GM11168 (cell line): ENCODE measurements around the gene NAA11.
"Not testable (repeated sequence)": the region's sequence is repeated elsewhere in the genome, so short reads cannot be mapped to it uniquely, and the experiment has no call there.

Experiments
- in situ Hi-C: fragments of 300-500 bp; cut with MboI; formaldehyde crosslinking; loops from one replicate; pipeline ENCODE4 v1.12.0; 2022; ENCODE audit warnings: low sequenced_read_pairs; ENCODE audit not compliant: unreplicated experiment

Gene NAA11

GRCh38 chr4:79311279-79311678, 14.6 kb downstream of the NAA11 start:
- in situ Hi-C loops: no loop called here

DNA sequence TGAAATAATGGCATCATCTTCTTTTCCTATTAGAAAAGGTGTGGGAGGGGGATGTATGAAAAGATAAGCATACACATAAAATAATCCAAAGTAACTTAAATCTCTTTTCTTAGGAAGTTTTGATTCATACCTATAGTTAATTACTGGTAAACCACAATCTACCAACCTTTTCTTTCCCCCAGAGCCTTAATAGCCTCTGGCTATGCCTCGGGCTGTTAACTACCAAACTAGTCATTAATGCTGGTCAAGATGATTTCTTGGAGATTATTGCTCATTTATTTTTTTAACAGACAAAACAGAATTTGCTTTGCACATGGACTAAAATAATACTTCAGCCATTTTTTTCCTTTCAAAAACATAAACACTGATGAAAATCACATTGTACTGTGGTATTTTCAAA, 16.9 kb downstream of the NAA11 start:
- in situ Hi-C loops: no loop called here

DNA sequence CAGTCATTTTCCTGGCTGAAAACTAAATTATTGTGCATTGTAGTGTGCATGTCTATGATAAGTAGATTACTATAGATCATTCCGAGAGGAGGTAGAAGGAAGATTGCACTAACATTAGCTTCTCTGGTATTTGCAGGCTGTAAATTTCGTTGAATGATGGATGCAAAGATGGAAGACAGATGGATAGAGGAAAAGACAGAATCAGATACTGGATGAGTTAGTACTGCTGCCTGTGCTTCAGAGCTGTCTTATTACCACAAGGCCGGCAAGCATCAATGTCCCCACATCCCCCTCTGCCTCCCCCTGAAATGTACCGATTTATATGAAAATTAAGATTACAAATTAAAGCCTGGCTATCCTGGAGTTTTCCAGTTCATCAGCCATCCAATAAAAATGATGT, 17.7 kb downstream of the NAA11 start:
- in situ Hi-C loops: no loop called here

GRCh38 chr4:79306795-79307194, 19.1 kb downstream of the NAA11 start:
- in situ Hi-C loops: no loop called here

GRCh38 chr4:79300280-79300679, 25.6 kb downstream of the NAA11 start:
- in situ Hi-C loops: no loop called here

- in situ Hi-C loops: no loop called here
These were observed 27.4 kb downstream of the NAA11 start for GRCh38 chr4:79298484-79298883.

- in situ Hi-C loops: no loop called here
These were observed 27.8 kb downstream of the NAA11 start for GRCh38 chr4:79298027-79298426.

DNA sequence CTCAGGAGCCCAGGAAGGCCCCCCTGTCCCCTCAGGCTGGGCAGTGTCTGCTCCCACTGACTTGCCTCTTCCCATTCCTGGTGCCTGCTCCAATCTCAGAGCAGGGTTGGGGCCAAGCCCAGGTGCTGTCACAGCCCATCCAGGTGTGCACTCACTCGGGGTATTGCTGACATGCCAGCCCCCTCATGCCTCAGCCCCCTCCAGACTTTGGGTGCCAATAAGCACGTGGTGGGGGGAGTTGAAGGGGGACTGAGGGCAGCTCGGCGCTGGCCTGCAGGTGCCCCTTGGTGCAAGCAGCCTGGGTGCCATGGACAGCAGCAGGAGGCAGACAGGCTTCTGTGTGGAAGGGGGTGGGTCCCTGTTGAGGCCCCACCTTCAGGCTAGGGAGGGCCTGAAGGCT, 28.4 kb downstream of the NAA11 start:
- in situ Hi-C loops: no loop called here

DNA sequence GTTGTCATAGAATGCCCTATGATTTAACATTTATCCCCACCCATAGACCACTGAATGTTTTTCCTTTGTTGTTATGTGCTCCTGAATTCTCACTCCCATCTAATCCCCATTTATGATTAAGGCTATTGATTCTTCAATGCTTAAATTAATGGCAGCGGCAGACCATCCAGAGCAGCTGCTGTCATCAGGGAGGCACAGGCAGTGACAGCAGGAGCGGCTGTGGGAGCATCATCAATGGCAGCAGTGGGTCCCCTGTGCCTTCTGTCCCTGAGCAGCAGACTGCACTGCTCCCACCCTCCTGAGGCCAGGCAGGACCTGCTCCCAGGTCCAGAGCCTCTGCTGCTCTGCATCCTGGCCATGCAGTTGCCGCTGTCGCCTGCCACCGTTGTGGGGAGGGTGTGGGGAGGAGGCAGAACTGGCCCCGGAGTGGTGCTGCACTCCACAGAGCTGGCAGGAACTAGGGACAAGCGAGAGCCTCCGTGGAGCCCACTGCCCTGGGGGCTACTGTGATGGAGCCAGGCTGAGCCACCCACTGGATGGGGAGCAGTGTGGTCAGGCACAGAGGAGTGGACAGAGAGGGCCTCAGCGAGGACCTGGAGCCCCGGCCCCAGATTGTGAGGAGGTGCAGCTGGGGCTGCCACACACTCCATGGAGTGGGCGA, 29.0 kb downstream of the NAA11 start:
- in situ Hi-C loops: no loop called here

DNA sequence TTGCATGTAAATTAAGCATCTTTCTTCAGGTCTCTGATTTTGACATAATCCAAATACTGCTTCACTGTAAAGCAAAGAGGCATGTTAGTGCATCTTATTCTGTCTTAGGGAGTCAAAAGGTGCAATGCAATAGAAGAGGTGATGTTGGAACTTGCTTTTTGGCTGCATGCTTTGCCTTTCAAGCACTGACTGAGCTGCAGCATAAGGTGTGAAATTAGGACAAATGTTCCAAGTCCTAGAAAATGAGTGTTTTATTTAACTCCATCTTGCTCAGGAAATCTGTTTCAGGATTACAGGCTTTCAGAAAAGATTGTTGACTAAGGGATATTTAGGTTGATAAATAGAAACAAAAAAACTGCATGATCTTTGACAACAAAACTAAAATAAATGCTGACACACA, 30.8 kb downstream of the NAA11 start:
- in situ Hi-C loops: no loop called here

- in situ Hi-C loops: no loop called here
These were observed 31.8 kb downstream of the NAA11 start for GRCh38 chr4:79294064-79294463.

- in situ Hi-C loops: no loop called here
These were observed 33.9 kb downstream of the NAA11 start for GRCh38 chr4:79292008-79292407.

GRCh38 chr4:79290376-79290775, 35.5 kb downstream of the NAA11 start:
- in situ Hi-C loops: no loop called here

GRCh38 chr4:79288185-79288584, 37.7 kb downstream of the NAA11 start:
- in situ Hi-C loops: no loop called here

- in situ Hi-C loops: no loop called here
These were observed 38.1 kb downstream of the NAA11 start for GRCh38 chr4:79287718-79288117.

- in situ Hi-C loops: no loop called here
These were observed 38.8 kb downstream of the NAA11 start for GRCh38 chr4:79287076-79287475.

GRCh38 chr4:79281566-79282359, 44.1 kb downstream of the NAA11 start:
- in situ Hi-C loops: no loop called here

DNA sequence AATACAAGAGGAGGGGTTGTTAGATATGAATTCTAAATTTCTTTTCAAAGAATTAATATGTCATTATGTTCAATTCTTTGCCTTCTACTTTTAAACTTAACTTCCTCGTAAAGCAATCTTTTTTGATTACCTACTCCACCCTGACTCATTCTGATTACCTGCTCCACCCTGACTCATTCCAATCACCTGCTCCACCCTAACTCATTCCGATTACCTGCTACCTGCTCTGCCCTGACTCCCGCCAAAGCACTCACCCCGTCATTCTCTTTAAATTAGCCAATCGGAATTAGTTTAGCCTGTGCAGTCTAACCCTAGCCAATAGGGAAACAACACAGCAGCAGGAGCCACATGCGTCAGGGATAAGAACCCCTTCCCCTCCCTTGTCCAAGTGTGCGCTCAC, 48.4 kb downstream of the NAA11 start:
- in situ Hi-C loops: not testable (repeated sequence)

- in situ Hi-C loops: no loop called here
These were observed 51.9 kb downstream of the NAA11 start for GRCh38 chr4:79273915-79274314.

- in situ Hi-C loops: no loop called here
These were observed 53.1 kb downstream of the NAA11 start for GRCh38 chr4:79272761-79273160.

DNA sequence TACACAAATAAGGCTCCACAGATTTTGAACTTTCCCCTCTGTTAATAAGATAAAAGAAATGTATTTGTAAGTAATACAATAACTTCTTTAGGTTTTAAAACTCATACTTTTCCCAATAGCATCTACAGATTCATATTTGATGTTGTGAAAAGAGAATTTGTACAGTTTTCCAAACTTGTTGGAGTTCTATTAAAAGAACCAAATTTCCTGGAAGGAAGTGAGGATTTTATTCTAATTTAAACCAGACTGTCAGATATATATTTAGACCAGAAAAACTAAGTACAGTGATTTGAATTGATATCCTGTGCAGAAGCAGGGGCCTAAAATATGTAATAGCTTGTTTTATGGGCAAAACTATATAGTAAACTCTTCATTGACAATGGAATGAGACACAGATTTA, 53.7 kb downstream of the NAA11 start:
- in situ Hi-C loops: no loop called here

GRCh38 chr4:79267671-79268070, 58.2 kb downstream of the NAA11 start:
- in situ Hi-C loops: no loop called here
